NCI-H2227 (cell line): ENCODE measurements around the gene KRTAP4-11.
"Not testable (repeated sequence)": the region's sequence is repeated elsewhere in the genome, so short reads cannot be mapped to it uniquely, and the experiment has no call there.

ENCODE experiments used
- DNase-seq: peaks from one replicate; lab custom pipeline; 2025; ENCODE audit not compliant: unreplicated experiment; lab: John Stamatoyannopoulos, UW

The KRTAP4-11 gene

GRCh38 chr17:41125064-41125463, 6.9 kb upstream of the KRTAP4-11 start:
- DNase-seq, result no peak

DNA sequence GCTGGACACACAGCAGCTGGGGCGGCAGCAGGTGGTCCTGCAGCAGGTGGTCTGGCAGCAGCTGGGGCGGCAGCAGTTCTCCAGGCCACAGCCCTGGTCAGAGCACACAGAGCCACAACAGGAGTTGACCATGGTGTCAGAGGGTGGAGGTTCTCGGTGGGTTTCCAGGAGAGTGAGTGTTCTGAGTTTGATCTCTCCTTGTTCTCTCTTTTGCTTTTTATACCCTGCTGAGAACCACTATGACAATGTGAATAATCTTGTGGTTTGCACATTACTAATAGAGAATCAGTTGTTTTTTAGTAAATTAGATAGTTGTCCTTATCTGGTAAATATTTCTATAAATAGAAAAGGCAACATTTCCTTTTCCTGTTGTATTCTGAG, 5.8 kb upstream of the KRTAP4-11 start, which contains the start of gene KRTAP4-12:
Gene KRTAP4-12 (minus strand): TSS at position 192 of the 381 bp plus-strand sequence. CDS start 60 bp downstream, at position 132.
- DNase-seq, result not testable (repeated sequence)

- DNase-seq, result not testable (repeated sequence)
These were observed 5.3 kb upstream of the KRTAP4-11 start for GRCh38 chr17:41123292-41123990.

DNA sequence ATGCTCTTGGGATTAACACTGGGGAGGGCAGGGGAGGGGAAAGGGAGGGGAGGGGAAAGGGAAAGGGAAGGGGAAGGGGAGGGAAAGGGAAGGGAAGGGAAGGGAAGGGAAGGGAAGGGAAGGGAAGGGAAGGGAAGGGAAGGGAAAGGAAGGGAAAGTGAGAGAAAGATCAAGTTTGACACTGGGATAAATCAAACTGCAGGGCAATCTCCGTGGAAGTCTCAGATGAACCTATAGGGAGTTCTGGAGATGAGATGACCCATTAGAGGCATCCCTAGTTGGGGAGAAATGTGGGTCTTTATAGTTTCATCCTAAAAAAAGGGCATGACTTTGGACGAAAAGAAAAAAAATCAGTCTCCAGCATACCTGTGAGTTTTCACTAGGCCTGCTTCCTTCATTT, 3.6 kb upstream of the KRTAP4-11 start:
- DNase-seq, result no peak

GRCh38 chr17:41119696-41120690, 1.8 kb upstream of the KRTAP4-11 start:
- DNase-seq, result not testable (repeated sequence)

DNA sequence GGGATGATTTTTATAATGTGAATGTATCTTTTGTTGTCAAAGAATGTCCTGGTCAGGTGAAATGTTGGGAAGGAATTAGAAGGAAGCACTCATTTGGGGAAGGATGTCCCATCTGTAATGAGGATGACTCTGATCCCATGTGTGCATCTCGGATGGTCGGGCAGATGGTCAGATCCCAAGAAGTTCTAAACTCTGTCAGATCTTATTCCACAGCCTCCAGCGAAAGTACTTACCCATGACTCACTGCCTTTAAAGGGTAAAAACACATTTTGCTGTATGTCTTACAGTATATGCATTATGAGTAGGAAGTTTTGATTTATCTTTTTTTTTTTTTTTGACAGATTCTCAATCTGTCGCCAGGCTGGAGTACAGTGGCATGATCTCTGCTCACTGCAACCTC, 548 bp upstream of the KRTAP4-11 start:
- no peak for DNase-seq

DNA sequence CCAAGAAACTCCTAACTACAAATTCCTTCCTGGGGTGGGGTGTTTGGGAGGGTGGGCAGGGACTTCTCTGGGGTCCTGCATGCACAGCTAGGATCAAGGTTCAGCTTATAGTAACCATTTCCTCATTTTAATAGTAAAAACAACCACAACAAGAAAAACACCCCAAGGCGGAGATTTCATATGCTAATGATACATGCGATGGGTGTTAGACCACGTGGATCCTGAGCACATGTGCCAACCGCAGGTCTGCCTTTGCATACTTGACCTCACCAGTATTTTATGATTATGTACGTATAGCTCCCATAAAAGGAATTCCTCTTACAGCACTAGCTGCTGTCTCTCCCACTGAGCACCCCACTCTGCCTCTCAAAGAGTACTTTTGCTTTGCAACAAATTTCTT, 1.9 kb downstream of the KRTAP4-11 start:
- no peak for DNase-seq

DNA sequence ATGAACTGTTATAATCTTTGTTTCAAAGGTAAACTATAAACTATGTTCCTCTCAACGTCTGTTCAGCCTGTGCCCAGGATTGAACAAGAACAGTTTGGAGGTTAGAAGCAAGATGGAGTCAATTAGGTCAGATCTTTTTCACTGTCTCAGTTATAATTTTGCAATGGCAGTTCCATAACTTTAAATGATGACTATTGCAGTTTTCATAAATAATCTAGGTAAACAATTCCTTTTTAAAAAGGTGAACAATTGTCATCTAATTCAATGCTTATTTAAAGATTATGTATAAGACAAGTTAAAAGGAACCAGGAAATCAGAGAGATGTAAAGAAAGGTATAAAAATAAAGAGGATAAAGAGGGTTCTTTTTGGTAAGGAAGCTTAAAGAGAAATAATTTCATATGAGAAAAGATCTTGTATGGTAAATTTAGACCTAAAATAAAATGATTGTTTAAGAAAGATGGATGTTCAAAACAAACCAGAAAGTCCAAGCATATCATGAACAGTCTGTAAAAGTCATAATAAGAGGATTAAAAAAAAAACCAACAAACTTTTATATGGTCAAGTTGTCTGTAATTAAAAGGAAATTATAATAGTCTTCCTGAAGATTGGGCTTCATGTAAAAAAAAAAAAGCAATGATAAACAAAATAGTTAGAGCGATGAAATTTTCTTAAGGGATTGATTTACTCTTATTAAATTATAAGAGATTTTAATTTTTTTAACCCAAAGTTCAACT, 6.9 kb downstream of the KRTAP4-11 start:
- no peak for DNase-seq

DNA sequence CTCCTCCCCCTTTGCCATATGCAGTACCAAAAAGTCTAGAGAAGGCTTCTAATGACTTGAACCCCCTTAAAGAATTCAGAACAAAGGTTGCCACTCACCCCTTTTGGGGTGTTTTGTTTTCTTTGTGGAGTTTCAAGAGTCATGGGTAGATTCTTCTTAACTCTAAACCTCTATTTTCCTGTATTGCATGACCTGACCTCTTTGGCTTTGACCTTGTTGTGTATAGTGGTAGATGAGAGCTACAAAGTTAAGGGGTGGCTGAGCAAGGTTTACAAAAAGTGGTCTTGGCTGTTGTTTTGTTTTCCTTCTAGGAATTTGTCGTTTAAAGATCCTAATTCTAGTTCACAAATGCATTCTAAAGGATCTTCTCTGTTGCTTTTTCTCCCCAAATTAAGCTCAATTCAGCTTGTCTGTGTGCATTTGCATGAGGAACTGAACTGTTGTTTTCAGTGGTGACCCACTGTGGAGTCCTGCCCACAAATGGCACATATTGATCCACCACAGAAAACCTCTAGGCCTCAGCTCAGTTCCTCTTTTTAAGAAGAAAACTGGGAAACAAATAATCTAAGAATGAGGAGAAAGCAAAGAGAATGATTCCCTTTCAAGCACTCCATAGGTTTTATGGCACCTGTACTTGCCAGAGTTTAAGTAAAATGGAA, 9.3 kb downstream of the KRTAP4-11 start:
- DNase-seq, result not testable (repeated sequence)

- no peak for DNase-seq
These were observed 10.2 kb downstream of the KRTAP4-11 start for GRCh38 chr17:41107941-41108450.

GRCh38 chr17:41105347-41105746, 12.8 kb downstream of the KRTAP4-11 start, which contains the start of gene KRTAP4-9:
TSS of gene KRTAP4-9 (plus strand) at chr17:41105389. CDS start at chr17:41105389, 0 bp downstream.
- DNase-seq, result not testable (repeated sequence)

- not testable (repeated sequence) for DNase-seq
These were observed 13.7 kb downstream of the KRTAP4-11 start for GRCh38 chr17:41104386-41105038.

DNA sequence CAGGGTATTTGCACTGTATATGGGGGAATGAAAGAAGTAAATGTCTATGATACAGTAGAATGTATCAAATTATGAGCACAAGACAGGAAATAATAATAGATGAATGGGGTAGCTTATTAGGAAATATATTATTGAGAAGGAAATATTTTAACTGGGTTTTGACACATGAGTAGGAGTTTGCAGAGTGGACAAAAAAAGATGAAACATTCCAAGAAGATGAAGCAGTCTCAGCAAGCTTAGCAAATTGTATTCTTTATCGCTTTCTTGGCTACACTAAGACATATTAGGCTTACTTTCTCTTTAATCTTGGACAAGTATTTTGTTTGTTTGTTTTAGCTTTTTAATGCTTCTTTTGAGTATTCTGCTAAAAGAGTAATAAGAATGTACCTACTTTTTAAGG, 14.3 kb downstream of the KRTAP4-11 start:
- no peak for DNase-seq

DNA sequence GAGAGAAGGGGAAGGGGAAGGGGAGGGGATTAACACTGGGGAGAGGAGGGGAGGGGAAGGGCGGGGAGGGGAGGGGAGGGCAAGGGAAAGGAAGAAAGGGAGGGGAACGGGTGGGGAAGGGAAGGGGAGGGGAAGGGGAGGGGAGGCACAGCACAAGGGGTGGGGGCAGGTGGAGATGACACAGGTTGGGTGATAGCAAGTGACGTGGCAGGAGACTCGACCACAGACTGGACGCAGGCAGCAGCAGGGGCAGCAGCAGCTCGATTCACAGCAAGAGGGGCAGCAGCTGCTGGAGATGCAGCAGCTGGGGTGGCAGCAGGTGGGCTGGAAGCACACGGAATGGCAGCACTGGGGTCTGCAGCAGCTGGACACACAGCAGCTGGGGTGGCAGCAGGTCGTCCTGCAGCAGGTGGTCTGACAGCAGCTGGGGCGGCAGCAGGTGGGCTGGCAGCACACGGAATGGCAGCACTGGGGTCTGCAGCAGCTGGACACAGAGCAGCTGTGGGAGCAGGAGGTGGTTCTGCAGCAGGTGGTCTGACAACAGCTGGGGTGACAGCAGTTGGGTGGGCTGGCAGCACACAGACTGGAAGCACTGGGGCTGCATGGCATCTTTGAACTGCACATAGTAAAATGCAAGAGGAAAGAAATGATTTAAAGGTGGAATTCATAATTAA, 16.4 kb downstream of the KRTAP4-11 start, which contains the start of gene KRTAP4-16:
Gene KRTAP4-16 (minus strand): TSS at position 624 of the 674 bp plus-strand sequence. CDS start 0 bp downstream, at position 624.
- peak; percentile 36 for DNase-seq

DNA sequence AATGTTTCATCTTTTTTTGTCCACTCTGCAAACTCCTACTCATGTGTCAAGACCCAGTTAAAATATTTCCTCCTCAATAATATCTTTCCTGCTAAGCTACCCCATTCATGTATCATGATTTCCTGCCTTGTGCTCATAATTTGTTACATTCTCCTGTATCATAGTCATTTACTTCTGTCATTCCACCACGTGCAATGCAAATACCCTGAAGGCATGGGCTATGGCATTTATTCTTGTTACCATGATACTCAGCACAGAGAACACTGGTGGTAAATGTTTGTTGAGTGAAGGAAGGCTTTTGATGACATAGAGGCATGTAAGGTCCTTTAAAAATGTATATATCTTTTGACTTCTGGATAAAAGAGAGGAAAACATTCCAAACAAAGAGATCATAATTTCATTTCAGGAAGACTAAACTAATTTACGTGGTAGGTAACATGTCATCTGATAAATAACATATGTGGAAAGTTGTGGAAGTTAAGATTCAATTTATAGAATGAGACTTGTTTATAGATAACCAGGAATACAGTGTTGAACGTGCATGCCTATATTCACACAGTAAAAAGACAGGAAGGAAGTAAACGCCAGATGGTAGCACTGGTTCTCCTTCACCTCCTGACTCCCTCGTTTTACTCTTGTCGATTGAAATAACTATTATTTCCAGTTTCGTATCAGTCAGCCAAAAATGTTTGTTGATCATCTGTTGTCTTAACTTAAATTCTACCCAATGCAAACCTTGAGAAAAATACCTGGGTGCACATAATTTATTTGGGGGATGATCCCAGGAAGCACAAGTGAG, 18.3 kb downstream of the KRTAP4-11 start:
- DNase-seq, result not testable (repeated sequence)

DNA sequence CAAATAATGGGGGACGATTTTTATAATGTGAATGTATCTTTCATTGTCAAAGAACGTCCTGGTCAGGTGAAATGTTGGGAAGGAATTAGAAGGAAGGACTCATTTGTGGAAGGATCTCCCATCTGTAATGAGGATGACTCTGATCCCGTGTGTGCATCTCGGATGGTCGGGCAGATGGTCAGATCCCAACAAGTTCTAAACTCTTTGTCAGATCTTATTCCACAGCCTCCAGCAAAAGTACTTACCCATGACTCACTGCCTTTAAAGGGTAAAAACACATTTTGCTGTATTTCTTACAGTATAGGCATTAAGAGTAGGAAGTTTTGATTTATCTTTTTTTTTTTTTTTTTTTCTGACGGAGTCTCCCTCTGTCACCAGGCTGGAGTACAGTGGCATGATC, 19.7 kb downstream of the KRTAP4-11 start:
- no peak for DNase-seq

DNA sequence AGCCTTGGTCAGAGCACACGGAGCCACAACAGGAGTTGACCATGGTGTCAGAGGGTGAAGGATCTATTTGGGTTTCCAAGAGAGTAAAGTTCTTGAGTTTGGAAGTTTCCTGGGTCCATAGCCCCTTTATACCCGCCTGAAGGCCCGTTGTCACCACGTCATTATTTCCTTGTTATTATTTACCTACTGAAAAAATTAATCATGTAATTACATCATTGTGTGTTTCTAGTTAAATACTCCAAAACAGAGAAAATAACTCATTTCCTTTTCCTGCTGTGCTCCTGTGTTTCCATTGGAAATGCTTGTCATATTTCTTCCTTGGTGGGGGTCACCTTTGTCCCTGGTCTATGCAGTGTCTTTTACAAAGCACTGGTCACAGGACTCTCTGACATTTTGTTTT, 20.1 kb downstream of the KRTAP4-11 start, which contains the start of gene KRTAP4-8:
Gene KRTAP4-8 (minus strand): TSS at position 101 of the 400 bp plus-strand sequence. CDS start 58 bp downstream, at position 43.
- no peak for DNase-seq

- DNase-seq, result no peak
These were observed 22.1 kb downstream of the KRTAP4-11 start for GRCh38 chr17:41096055-41096454.
